Measurements from ENCODE around the gene NVL.

DNA sequence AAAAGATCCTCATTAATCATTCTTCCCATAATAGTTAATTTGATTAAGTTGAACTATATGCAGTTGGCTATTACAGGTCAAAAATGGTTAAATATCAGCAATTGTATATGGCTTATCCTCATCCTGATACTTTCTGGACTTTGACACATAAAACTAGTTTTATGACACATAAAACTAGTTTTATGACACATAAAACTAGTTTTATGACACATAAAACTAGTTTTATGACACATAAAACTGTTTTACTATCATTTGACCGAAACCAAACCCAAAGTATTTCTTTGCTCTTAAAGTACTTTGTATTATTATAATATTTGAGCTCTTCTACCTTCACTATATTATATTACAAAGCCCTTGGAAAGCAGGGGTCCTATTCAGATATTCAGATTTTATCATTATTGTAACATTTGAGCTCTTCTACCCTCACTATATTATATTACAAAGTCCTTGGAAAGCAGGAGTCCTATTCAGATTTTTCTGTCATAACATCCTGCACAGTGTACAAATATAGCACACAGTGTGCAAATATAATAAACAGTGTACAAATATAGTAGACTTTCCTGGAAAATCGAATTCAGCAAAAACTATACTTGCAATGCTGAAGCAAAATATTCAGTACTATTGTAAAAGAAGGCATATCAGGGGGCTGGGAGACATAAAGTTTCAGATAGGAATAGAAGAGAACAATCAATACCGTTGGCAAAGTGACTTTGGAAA is 53.0 kb downstream of the NVL start:
- TF ChIP-seq, protein P1, sequence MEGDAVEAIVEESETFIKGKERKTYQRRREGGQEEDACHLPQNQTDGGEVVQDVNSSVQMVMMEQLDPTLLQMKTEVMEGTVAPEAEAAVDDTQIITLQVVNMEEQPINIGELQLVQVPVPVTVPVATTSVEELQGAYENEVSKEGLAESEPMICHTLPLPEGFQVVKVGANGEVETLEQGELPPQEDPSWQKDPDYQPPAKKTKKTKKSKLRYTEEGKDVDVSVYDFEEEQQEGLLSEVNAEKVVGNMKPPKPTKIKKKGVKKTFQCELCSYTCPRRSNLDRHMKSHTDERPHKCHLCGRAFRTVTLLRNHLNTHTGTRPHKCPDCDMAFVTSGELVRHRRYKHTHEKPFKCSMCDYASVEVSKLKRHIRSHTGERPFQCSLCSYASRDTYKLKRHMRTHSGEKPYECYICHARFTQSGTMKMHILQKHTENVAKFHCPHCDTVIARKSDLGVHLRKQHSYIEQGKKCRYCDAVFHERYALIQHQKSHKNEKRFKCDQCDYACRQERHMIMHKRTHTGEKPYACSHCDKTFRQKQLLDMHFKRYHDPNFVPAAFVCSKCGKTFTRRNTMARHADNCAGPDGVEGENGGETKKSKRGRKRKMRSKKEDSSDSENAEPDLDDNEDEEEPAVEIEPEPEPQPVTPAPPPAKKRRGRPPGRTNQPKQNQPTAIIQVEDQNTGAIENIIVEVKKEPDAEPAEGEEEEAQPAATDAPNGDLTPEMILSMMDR (IDR thresholded peaks at IDR 0.05), result no peak
- TF ChIP-seq POLR2A (IDR thresholded peaks at IDR 0.05), result no peak
